HG03457 (cell line): ENCODE measurements around the gene CLPTM1.
A peak's percentile ranks its signal among the peaks of the same experiment; 100 is the strongest.
"Not testable (repeated sequence)": the region's sequence is repeated elsewhere in the genome, so short reads cannot be mapped to it uniquely, and the experiment has no call there.

Experiments
- ATAC-seq: cut with Tn5 transposase; IDR thresholded peaks from one replicate; pipeline ENCODE4 v1.9.1; 2021; ENCODE audit warnings: moderate number of reproducible peaks; ENCODE audit not compliant: unreplicated experiment

Gene CLPTM1

DNA sequence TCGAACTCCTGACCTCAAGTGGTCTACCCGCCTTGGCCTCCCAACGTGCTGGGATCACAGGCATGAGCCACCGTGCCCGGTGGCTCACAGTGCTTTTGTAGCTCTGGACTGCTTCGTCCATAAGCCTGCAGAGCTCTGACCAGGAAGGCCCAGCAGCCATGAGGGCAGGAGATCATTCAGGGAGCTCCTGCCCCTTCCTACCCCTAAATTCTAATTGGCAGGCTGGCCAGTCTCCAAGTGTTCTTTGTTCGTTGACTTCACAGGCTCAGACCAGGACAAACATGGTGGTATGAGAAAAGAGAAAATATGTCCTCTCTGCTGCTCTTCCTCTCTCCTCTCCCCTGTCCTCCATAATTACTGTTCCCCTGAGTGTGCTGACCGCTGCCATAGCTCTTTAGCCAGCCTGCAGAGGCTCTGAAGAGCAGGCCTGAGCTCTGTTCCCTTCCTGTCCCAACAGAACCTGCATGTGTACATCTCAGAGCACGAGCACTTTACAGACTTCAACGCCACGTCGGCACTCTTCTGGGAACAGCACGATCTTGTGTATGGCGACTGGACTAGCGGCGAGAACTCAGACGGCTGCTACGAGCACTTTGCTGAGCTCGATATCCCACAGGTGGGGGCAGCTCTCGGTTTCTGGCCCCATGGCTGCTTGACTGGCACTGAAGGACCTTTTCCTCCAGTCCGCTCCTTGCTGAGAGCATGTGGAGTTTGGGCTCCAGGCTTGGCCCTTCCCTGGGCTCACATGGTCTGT lies 19.0 kb downstream of the CLPTM1 start:
- ATAC-seq: no peak

DNA sequence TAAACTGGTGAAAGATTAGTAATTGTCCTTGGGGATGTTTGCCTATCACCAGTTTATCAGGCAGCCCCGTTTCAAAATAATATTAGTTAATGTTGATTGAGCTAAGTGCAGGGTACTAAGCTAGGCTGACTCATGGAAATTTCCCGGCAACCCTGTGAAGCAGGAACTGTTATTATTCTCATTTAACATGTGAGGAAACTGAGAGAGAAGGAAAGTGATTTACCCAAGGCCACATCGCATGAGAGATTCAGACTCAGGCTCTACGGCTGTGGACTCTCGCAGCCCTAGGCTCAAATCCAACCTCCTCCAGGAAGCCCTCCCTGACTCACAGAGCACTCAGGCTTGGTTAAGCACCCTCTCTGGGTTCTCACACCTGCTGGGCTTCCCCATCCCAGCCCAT lies 19.7 kb downstream of the CLPTM1 start:
- no peak for ATAC-seq

DNA sequence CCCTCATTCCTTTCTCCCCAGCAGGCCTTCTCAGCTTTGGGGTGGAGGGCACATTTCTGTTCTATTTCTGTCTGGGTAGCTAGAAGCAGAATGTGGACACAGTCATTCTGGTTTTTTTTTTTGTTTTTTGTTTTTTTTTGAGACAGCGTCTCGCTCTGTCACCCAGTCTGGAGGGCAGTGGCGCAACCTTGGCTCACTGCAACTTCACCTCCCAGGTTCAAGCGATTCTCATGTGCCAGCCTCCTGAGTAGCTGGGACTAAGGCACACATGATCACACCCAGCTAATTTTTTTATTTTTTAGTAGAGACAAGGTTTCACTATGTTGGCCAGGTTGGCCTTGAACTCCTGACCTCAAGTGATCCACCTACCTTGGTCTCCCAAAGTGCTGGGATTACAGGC lies 20.3 kb downstream of the CLPTM1 start:
- no peak for ATAC-seq

DNA sequence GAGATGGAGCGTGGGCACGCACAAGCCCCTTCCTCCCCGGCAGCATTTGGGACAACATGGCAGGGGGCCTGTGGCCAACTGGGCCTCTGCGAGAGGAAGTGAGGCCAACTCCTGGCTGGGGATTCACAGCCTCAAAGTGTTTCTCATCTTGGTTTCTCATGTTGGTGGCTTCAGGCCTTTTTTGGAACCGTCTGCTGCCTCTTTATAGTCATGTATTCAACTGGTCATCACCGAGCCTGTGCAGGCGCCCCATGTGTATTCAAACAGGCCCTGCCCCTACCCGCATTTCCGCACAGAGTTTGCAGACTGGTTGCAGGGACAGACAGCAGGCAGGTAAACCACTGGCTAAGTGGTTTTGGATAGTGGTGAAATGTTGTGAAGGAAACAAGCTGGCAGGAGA lies 28.8 kb downstream of the CLPTM1 start:
- no peak for ATAC-seq

DNA sequence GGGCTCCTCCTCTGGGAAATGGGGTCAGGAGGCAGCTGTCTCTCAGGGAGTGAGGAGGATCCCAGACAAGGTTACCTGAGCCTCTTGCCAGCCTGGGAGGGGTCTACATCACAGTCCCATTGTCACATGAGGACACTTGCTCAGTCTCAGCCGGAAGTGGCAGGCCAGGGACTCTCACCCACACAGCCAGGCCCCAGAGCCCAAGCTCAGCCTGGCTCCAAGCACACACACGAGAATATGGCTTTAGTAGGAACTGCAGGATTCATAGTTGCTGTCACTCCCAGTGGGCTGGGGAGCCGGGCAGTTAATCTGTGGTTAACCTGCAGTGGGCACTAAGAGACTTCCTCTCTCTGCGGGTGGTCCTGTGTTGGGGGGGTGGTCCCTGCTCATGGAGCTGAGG lies 30.3 kb downstream of the CLPTM1 start:
- ATAC-seq: no peak

DNA sequence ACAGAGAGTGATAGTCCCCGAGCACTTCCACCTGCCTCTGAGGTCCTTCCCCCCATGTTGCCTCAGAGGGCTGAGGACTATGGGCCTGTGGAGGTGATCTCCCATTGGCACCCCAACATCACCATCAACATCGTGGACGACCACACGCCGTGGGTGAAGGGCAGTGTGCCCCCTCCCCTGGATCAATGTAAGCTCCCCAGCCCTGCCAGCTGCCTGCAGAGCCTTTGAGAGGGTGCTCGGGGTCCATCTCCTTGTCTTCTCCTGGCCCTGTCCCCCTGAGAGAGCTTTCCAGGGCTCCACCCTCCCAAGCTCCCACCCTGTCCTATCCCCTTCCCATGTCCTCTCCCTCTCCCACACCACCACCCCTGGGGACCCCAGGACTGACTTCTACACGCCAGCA lies 31.2 kb downstream of the CLPTM1 start:
- no peak for ATAC-seq

DNA sequence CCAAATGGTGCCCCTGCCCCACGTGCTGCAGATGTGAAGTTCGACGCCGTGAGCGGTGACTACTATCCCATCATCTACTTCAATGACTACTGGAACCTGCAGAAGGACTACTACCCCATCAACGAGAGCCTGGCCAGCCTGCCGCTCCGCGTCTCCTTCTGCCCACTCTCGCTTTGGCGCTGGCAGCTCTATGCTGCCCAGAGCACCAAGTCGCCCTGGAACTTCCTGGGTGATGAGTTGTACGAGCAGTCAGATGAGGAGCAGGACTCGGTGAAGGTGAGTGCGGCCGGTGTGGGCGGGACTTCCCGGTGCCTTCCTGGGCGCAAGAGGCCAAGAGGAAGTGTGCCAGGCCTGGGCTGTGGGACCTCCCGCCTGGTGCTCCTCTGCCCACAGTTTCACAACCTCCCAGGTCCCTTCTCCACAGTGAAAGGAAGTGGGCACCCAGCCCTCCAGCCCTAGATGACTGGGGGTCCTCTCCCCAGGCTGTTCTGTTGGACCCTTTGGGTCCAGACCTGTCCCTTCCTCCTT lies 32.0 kb downstream of the CLPTM1 start:
- no peak for ATAC-seq

DNA sequence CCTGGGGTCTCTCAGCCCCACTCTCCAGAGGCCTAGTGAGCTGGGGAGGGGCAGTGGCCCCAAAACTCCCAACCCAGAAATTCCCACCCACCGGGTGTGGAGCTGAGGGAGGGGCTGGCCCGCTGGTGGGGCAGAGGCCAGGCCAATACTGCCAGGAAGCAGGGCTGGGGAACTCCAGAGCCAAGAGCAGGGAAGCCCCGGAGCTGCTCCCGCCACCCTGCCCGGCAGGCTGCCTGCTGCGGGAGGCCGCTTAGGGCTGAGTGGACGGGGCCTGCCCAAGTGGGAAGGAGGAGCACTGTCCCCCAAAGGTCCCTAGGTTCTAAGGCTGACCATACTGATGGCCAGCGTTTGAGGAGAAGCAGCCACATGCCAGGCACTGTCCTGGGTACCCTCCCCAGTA lies 33.1 kb downstream of the CLPTM1 start:
- no peak for ATAC-seq

DNA sequence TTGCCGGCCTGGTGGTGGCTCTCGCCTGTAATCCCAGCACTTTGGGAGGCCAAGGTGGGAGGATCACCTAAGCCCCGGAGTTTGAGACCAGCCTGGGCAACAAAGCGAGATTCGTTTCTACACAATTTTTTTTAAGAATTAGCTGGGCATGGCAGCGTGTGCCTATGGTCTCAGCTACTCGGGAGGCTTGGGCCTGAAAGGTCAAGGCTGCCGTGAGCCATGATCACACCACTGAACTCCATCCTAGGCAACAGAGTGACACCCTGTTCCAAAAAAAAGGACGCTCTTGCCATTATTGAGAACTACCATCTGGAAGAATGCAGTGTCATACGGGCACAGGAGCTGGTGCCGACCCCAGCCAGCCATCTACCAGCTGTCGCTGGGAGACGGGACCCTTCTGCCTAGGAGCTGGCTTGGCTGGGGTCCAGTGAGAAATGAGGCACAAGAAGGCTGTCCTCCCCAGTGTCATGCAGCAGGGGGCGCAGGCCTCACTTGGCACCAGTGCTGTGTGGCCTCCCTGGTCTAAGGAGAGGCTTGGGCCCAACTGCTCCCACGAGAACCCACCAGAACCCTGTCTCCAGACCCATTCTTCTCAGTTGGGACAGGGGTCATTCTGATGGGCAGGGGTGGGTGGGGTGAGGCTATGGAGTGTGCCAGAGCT lies 33.8 kb downstream of the CLPTM1 start:
- ATAC-seq: no peak

DNA sequence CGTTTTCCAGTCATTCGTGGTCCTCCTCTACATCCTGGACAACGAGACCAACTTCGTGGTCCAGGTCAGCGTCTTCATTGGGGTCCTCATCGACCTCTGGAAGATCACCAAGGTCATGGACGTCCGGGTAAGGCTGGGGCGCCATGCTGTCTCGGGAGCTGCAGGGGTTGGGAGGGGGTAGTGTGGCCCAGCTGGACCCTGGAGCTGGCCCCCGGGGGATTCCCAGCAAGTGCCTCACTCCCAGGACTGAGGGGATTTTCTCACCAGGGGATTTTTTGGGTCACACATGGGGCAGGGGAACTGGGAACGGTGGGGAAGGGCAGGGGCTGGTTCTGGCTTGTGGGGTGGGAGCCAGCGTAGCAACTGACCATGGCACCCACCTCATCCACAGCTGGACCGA lies 35.3 kb downstream of the CLPTM1 start:
- no peak for ATAC-seq

DNA sequence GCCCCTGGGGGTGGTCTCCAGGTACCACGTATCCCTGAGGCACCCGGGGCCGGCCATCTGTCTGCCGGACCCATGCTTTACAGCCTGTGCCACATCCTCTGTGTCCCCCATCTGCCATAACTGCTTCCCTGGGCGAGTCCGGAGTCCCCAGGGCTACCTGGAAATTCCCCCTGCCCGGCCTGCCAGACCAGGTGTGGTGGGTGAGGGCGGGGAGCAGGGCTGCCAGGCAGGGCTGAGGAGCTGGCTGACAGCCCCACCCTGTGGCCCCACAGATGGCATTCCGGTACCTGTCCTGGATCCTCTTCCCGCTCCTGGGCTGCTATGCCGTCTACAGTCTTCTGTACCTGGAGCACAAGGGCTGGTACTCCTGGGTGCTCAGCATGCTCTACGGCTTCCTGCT lies 35.8 kb downstream of the CLPTM1 start:
- ATAC-seq: no peak

DNA sequence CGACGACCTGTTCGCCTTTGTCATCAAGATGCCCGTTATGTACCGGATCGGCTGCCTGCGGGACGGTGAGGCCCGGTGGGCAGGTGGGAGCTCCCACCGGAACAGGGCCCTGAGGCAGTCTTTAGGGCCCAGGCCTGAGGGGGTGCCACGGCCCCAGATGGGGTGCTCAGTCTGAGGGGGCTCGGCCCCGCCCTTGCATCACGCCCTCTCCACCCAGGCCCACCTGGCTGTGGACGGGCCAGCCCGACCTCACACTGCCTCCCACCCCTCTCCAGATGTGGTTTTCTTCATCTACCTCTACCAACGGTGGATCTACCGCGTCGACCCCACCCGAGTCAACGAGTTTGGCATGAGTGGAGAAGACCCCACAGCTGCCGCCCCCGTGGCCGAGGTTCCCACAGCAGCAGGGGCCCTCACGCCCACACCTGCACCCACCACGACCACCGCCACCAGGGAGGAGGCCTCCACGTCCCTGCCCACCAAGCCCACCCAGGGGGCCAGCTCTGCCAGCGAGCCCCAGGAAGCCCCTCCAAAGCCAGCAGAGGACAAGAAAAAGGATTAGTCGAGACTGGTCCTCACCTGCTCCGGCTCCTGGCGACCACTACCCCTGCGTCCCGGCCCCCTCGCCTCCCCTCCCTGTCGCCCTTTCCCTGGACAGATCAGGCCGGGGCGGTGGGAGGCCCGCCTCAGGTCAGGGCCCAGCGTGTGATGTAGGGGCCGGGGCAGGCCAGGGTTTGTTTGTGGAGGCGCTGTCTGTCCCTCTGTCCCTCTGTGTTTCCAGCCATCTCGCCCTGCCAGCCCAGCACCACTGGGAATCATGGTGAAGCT lies 37.4 kb downstream of the CLPTM1 start:
- no peak for ATAC-seq

DNA sequence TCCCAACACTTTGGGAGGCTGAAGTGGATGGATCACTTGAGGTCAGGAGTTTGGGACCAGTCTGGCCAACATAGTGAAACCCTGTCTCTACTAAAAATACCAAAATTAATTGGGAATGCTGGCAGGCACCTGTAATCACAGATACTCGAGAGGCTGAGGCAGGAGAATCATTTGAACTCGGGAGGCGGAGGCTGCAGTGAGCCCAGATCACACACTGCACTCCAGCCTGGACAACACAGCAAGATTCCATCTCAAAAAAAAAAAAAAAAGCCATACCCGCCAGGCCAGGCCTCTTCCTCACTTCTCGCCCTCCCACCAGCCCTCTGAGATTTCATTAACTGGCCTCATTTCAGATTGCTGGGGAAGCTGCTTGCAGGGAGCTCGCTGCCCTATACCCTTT lies 38.3 kb downstream of the CLPTM1 start:
- no peak for ATAC-seq

DNA sequence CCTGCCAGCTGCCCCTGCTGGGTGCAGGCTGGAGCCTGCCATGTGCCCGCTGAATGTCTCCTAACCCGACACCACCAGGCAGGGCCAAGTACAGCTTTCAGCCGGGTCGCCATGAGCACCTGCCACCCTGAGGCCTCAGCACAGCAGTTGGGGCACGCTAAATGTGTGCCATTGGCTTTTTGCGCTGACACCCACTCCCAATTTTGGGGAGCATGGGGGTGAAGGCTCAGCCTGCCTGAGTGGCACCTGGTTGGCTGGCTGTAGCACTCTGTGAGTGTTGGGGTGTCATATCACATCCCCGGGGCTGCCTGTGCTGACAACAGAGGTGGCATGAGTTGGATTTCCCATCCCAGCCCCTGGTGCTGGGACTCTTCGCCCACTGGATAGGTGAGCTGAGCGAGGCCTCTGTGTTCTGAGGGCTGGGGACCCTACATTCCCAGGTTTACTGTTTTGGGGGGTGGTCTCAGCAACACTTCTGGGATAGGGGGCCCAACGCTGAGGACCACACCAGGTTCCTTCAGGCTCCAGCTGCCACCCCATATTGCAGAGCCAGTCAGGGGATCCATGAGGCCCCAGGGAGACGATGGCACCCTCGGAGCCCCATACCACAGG lies 38.9 kb downstream of the CLPTM1 start:
- no peak for ATAC-seq

DNA sequence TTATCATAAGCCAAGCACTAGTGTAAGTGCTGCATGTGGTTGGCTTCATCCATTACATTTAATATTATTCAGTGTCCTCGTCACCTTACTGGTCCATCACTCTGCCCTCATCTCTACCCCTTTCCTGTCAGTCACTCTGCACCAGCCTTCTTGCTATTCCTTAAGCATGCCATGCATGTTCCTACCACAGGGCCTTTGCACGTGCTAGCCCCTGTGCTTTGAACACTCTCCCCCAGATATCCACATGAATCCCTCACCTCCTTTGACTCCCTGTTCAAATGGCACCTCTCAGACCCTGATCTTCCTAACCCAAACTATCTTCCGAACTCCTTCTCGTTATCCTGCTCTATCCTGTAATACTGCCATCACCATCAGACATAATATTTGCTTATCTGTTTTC lies 42.8 kb downstream of the CLPTM1 start:
- no peak for ATAC-seq

DNA sequence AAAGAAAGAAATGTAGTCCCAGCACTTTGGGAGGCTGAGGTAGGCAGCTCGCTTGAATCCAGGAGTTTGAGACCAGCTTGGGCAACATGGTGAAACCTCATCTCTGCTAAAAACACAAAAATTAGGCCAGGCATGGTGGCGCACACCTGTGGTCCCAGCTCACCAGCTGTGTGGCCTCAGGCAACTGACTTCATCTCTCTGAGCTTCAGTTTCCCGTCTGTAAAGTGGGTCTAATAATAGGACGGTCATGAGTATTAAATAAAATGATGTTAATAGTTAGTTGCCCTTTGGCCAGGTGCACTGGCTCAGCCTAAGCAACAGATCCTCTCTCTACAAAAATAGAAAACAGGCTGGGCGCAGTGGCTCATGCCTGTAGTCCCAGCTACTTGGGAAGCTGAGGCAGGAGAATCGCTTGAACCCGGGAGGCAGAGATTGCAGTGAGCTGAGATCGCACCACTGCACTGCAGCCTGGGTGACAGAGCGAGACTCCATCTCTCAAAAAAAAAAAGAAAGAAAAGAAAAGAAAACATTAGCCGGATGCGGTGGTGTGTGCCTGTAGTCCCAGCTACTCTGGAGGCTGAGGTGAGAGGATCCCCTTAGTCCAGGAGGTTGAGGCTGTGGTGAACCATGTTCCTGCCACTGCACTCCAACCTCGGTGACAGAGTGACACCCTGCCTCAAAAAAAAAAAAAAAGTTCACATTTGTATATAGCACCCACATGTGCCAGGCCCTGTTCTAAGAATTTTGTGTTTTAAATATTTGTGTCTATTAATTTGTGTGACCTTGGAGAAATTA lies 44.1 kb downstream of the CLPTM1 start:
- ATAC-seq: not testable (repeated sequence)

DNA sequence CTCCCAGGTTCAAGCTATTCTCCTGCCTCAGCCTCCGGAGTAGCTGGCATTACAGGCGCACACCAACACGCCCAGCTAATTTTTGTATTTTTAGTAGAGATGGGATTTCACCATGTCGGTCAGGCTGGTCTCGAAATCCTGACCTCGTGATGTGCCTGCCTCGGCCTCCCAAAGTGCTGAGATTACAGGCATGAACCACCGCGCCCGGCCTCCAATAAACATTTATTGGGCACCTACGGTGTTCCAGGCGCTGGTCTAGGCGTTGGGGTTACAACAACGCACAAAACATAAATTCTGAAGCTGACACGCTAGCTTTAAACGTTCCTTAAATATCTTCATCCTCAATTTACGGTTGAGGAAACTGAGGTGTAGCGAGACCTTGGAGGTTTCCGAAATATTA lies 45.5 kb downstream of the CLPTM1 start:
- ATAC-seq: not testable (repeated sequence)

DNA sequence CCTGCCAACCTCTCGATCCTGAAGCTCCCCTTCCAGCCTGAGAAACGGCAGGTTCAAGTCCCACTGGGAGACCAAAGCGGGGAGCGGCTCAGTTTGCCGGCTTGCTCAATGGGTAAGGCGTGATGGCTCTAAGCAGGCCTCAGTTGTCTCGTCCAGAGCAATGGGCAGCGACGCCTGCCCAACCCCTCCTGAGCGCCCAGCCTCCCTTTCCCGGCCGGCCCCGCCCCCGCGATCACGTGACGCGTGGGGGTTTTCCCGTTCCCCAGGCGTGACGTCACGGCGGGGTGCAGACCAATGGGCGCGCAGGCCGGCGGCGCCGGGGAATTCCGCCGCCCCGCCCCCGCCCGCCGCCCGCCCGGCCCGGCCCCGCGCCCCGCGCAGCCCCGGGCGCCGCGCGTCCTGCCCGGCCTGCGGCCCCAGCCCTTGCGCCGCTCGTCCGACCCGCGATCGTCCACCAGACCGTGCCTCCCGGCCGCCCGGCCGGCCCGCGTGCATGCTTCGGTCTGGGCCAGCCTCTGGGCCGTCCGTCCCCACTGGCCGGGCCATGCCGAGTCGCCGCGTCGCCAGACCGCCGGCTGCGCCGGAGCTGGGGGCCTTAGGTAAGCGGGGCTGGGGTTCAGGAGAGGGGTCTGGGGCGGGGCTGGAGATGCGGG lies 46.0 kb downstream of the CLPTM1 start, which contains the start of gene RELB:
RELB (plus strand) TSS at position 378 of the 653 bp plus-strand sequence; CDS start at position 494, 116 bp downstream.
- peak; percentile 24 for ATAC-seq

DNA sequence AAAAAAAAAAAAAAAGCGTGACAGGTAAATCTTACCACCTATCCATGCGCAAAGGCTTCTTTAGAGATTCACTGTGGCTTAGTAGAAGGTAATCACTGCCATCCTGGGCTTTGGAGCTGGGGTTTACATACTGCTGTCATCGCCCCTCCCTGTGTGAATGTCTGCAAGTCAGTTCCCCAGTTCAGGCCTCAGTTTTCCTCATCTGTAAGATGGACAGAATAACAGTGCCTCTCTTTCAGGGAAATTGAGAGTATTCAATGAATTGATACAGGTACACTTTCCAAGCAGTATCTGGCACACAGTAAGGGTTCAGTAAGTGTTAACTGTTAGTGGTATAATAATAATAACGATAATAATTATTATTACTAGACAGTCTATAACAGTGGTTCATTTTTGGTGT lies 48.3 kb downstream of the CLPTM1 start:
- no peak for ATAC-seq

DNA sequence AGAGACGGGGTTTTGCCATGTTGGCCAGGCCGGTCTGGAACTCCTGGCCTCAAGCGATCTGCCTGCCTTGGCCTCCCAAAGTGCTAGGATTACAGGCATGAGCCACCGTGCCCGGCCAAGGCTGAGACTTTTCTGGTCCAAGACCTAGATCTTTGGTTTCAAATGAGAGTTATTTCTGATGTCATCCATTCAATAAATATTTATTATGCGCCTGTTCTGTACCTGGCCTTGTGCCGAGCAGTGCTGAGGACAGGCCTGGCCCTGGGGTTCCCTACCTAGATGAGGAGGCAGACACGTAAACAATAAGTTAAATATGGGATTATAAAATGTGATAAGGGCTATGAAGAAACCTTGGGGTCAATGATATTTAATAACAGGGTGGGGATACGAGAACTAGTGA lies 50.6 kb downstream of the CLPTM1 start:
- ATAC-seq: no peak
